Heart right ventricle (tissue), 16 donors: ENCODE measurements around the gene TFEB. TPM values are rescaled to one million over a fixed set of nuclear protein-coding genes. Genes with fewer than 3 reads are reported as not detected.

Experiments
- ATAC-seq, 8 donors: fragments of 200-7000 bp; cut with Tn5 transposase; one replicate each; pipeline ENCODE4 v1.9.1; 2020; ENCODE audit warnings: mild to moderate bottlenecking in 8 of 8, moderate library complexity in 8 of 8, moderate number of reproducible peaks in 1 of 8
- DNase-seq, 2 donors: peaks; one replicate each; pipeline ENCODE4 v3.0.0-alpha.2; 2020
- H3K27ac ChIP-seq, 10 donors: fragments of 200-600 bp; sonication (generic) in 2 of 10; one replicate each; pipeline versions ENCODE4 v1.5.0 to v1.8.0; 2020 to 2022; ENCODE audit warnings: mild to moderate bottlenecking in 3 of 10
- H3K27me3 ChIP-seq, 7 donors: fragments of 200-600 bp; one replicate each; pipeline ENCODE4 v1.8.0; 2021 to 2022; ENCODE audit warnings: mild to moderate bottlenecking in 2 of 7
- H3K36me3 ChIP-seq, 9 donors: fragments of 200-600 bp; sonication (generic) in 1 of 9; one replicate each; pipeline versions ENCODE4 v1.5.0 to v1.8.0; 2020 to 2022; ENCODE audit warnings: mild to moderate bottlenecking in 2 of 9
- H3K4me1 ChIP-seq, 9 donors: fragments of 200-600 bp; sonication (generic) in 1 of 9; one replicate each; pipeline versions ENCODE4 v1.5.0 to v1.8.0; 2020 to 2022; ENCODE audit warnings: mild to moderate bottlenecking in 4 of 9
- H3K4me3 ChIP-seq, 10 donors: fragments of 200-600 bp; sonication (generic) in 2 of 10; one replicate each; pipeline versions ENCODE4 v1.5.0 to v1.8.0; 2020 to 2022; ENCODE audit warnings: mild to moderate bottlenecking in 7 of 10, moderate library complexity in 2 of 10
- H3K9me3 ChIP-seq, 11 donors: fragments of 200-600 bp in 10 of 11; sonication (generic) in 2 of 11; one replicate each; pipeline versions ENCODE4 v1.5.0 to v1.8.0; 2013 to 2022; ENCODE audit warnings: mild to moderate bottlenecking in 2 of 11, control low read depth in 1 of 11, moderate library complexity in 1 of 11
- CTCF ChIP-seq, 9 donors: fragments of 200-600 bp; sonication (generic) in 2 of 9; IDR thresholded peaks; one replicate each; pipeline versions ENCODE4 v1.5.0 to v1.8.0; 2021 to 2022; ENCODE audit warnings: antibody characterized with exemption in 9 of 9, mild to moderate bottlenecking in 5 of 9, moderate library complexity in 1 of 9
- WGBS, 2 donors: extraction: QIAGEN DNeasy Blood & Tissue Kit; methylation state at CpG; one replicate each; pipeline ENCODE4 v1.1.7; 2013; ENCODE audit warnings: inconsistent platforms in 1 of 2; 5-methylcytosine and 5-hydroxymethylcytosine counted together
- intact Hi-C, 10 donors: fragments of 100-400 bp; cut with DNase I; formaldehyde crosslinking; loops; one replicate each; pipeline versions ENCODE4 v1.11.1 to v1.14.2; 2022
- polyA plus RNA-seq, 2 donors: library from polyadenylated mRNA; stranded (reverse); fragments of 200-250 nt; gene quantifications; one replicate each; pipeline ENCODE4 v1.2.3, GENCODE V29; 2013
- total RNA-seq, 10 donors: library from RNA; stranded (reverse); fragmentation: NEBNext Ultra II Directional in 3 of 10; extraction: Animal tissue kit (Norgen Biotek cat#: 25700) in 3 of 10; gene quantifications; one replicate each; pipeline versions ENCODE4 v1.2.1 to v1.2.4, GENCODE V29; 2021 to 2023
- donor health status: Arrhythmogenic right ventricular cardiomyopathy.
- donor health status: ischemic (EF 13 %, LVEDD 7.1; RV severe dilation, severe dysfunction).
- donor health status: healthy with polysubstance abuse.
- donor health status: DM: no; HTN: yes; CAD: no.
- donor health status: DM: no; HTN: no; CAD: no.
- donor health status: ischemic (EF 25% LVEDD 6.9; RV normal size, moderate dysfunction).
- donor health status: ischemic (EF 25% LVEDD 5.7; RV mildly dilated, moderate dysfunction).
- donor health status: healthy.
- donor health status: DM: yes; HTN: yes; CAD: no.
- donor health status: Ischemic cardiomyopathy.
- donor health status: ischemic (EF 35%, LVEDD 5.7; RV mildly dilated, moderate dysfunction).
- donor health status: nonischemic (EF 11% LVEDD 7.7; RV severe dilation, severe dysfunction).
- donor health status: DM: yes; HTN: yes; CAD: no.
- donor health status: PGD.
- donor health status: ischemic (EF 29% LVEDD 5.4; RV normal size, mild dysfunction).
- donor health status: nonischemic (EF 23%, LVEDD 6.1; RV moderate dilation, normal function).

TFEB gene
- total and polyA plus RNA-seq, 12 donors, result 29.2 to 52.3 (median 39.6) TPM

GRCh38 chr6:41654151-41654697 is 81.2 kb downstream of the TFEB start:
- no peak for DNase-seq
- Histone ChIP-seq H3K4me3 (no peak overlapping the region), H3K9me3 (no peaks in the 10 kb centered on the region), H3K27me3 (peaks cover 0 to 4% (median 0%) of the 10 kb centered on the region in 7 donors), H3K36me3 (no peaks in the 10 kb centered on the region), H3K27ac (no peak overlapping the region), H3K4me1 (peaks cover 0 to 16% (median 7%) of the 10 kb centered on the region in 9 donors)
- ATAC-seq, result no peak
- TF ChIP-seq CTCF (IDR thresholded peaks at IDR 0.05), result no peak
- WGBS, 2 donors, result 86% methylated on average over 5 of the region's 5 CpGs
- intact Hi-C loops, result no loop called here

GRCh38 chr6:41653691-41654090 is 81.7 kb downstream of the TFEB start:
- Histone ChIP-seq H3K9me3 (no peaks in the 10 kb centered on the region), H3K36me3 (no peaks in the 10 kb centered on the region), H3K4me1 (peaks cover 0 to 16% (median 7%) of the 10 kb centered on the region in 9 donors), H3K27ac (no peak overlapping the region), H3K4me3 (no peak overlapping the region), H3K27me3 (peaks cover 0 to 6% (median 0%) of the 10 kb centered on the region in 7 donors)
- no peak for DNase-seq
- no peak for TF ChIP-seq CTCF (IDR thresholded peaks at IDR 0.05)
- 89 to 92% methylated on average over 5 of the region's 5 CpGs for WGBS, 2 donors
- intact Hi-C loops, result no loop called here
- ATAC-seq, result no peak

GRCh38 chr6:41652866-41653652 is 82.3 kb downstream of the TFEB start:
- no peak for DNase-seq
- H3K27ac ChIP-seq, result no peak overlapping the region
- no peaks in the 10 kb centered on the region for H3K36me3 ChIP-seq
- no peak for ATAC-seq
- TF ChIP-seq CTCF (IDR thresholded peaks at IDR 0.05), result no peak
- H3K9me3 ChIP-seq, result no peaks in the 10 kb centered on the region
- no peak overlapping the region for H3K4me3 ChIP-seq
- intact Hi-C loops, result no loop called here
- peaks cover 0 to 16% (median 7%) of the 10 kb centered on the region in 9 donors for H3K4me1 ChIP-seq
- 87 to 90% methylated on average over 32 of the region's 32 CpGs for WGBS, 2 donors
- peaks cover 0 to 9% (median 0%) of the 10 kb centered on the region in 7 donors for H3K27me3 ChIP-seq

- intact Hi-C loops, result no loop called here
- Histone ChIP-seq H3K9me3 (no peaks in the 10 kb centered on the region), H3K27me3 (peaks cover 0 to 11% (median 0%) of the 10 kb centered on the region in 7 donors), H3K4me3 (no peak overlapping the region), H3K27ac (no peak overlapping the region), H3K4me1 (peaks cover 0 to 16% (median 7%) of the 10 kb centered on the region in 9 donors), H3K36me3 (no peaks in the 10 kb centered on the region)
- DNase-seq (no peak), ATAC-seq (no peak)
- TF ChIP-seq CTCF (IDR thresholded peaks at IDR 0.05), result no peak
- WGBS, 2 donors, result 90 to 91% methylated on average over 14 of the region's 14 CpGs
Observed at GRCh38 chr6:41651962-41652657, 83.3 kb downstream of the TFEB start.
